Esophagus muscularis mucosa (tissue), 3 donors: ENCODE data around the gene RPS6KA5.

Source experiments
- POLR2A ChIP-seq: fragments of 450-650 bp; IDR thresholded peaks from one replicate; pipeline ENCODE4 v1.6.1; 2017; ENCODE audit warnings: antibody characterized with exemption, moderate library complexity, mild to moderate bottlenecking, low read depth
- POLR2AphosphoS5 ChIP-seq, 2 donors: sonication (generic); formaldehyde crosslinking; IDR thresholded peaks; one replicate each; pipeline ENCODE4 v1.6.1; 2017; ENCODE audit warnings: antibody characterized with exemption in 2 of 2
- TF ChIP-seq, protein P1 (sequence below), 3 experiments: fragments of 200-600 bp in 2 of 3; fragments of 450-650 bp in 1 of 3; sonication (generic) in 2 of 3; IDR thresholded peaks; one replicate each; pipeline ENCODE4 v1.5.1; 2017 to 2019; ENCODE audit warnings: antibody characterized with exemption in 3 of 3, mild to moderate bottlenecking in 2 of 3, moderate library complexity in 1 of 3

DNA sequence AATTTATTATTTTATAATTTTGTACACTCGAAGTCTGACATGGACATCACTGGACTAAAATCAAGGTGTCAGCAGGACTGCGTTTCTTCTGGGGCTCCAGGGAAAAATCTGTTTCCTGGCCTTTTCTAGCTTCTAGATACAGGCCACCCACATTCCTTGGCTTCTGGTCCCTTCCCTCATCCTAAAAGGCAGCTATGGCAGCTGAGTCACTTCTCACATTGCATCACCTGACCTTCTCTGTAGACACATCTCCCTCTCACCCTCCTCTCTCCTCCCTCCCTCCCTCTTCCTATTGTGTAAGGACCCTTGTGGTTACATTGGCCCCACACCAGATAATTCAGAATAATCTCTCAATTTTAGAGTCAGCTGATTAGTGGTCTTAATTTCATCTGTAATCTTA is 92.4 kb downstream of the RPS6KA5 start:
- TF ChIP-seq, protein P1, sequence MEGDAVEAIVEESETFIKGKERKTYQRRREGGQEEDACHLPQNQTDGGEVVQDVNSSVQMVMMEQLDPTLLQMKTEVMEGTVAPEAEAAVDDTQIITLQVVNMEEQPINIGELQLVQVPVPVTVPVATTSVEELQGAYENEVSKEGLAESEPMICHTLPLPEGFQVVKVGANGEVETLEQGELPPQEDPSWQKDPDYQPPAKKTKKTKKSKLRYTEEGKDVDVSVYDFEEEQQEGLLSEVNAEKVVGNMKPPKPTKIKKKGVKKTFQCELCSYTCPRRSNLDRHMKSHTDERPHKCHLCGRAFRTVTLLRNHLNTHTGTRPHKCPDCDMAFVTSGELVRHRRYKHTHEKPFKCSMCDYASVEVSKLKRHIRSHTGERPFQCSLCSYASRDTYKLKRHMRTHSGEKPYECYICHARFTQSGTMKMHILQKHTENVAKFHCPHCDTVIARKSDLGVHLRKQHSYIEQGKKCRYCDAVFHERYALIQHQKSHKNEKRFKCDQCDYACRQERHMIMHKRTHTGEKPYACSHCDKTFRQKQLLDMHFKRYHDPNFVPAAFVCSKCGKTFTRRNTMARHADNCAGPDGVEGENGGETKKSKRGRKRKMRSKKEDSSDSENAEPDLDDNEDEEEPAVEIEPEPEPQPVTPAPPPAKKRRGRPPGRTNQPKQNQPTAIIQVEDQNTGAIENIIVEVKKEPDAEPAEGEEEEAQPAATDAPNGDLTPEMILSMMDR (IDR thresholded peaks at IDR 0.05) = no peak
- TF ChIP-seq POLR2AphosphoS5 (IDR thresholded peaks at IDR 0.05) (no peak), POLR2A (no peak)
